Measurements from ENCODE around the gene MOCS2.

- TF ChIP-seq CTCF (IDR thresholded peaks at IDR 0.05), result no peak
- no peak for TF ChIP-seq POLR2A (IDR thresholded peaks at IDR 0.05)
- TF ChIP-seq EP300 (IDR thresholded peaks at IDR 0.05), result no peak
These were observed 4.4 kb upstream of the MOCS2 start for GRCh38 chr5:53113947-53114346.

Data from ovary (tissue), 3 donors.